Sigmoid colon (tissue), 7 donors: ENCODE results near the gene HMBS. TPM values are rescaled to one million over a fixed set of nuclear protein-coding genes. Genes with fewer than 3 reads are reported as not detected.
"Not testable (repeated sequence)": the region's sequence is repeated elsewhere in the genome, so short reads cannot be mapped to it uniquely, and the experiment has no call there.

ENCODE experiments used
- DNase-seq: peaks from one replicate; pipeline ENCODE4 v3.0.0-alpha.2; 2019
- H3K27ac ChIP-seq, 4 donors: fragments of 200-600 bp; sonication (generic); one replicate each; pipeline ENCODE4 v1.5.1; 2016 to 2019; ENCODE audit warnings: mild to moderate bottlenecking in 1 of 4
- H3K27me3 ChIP-seq, 3 donors: fragments of 200-600 bp; sonication (generic); one replicate each; pipeline ENCODE4 v1.5.1; 2019; ENCODE audit warnings: mild to moderate bottlenecking in 1 of 3
- H3K36me3 ChIP-seq, 4 donors: fragments of 200-600 bp; sonication (generic); one replicate each; pipeline ENCODE4 v1.5.1; 2016 to 2019
- H3K4me1 ChIP-seq, 4 donors: fragments of 200-600 bp; sonication (generic); one replicate each; pipeline ENCODE4 v1.5.1; 2017 to 2019
- H3K4me3 ChIP-seq, 4 donors: fragments of 200-600 bp; sonication (generic); one replicate each; pipeline ENCODE4 v1.5.1; 2017 to 2019; ENCODE audit warnings: mild to moderate bottlenecking in 2 of 4, moderate library complexity in 1 of 4
- H3K9me3 ChIP-seq, 4 donors: fragments of 200-600 bp in 3 of 4; sonication (generic) in 3 of 4; one replicate each; pipeline versions ENCODE4 v1.5.1 to v1.6.1; 2013 to 2019
- CTCF ChIP-seq, 4 experiments: fragments of 450-650 bp in 3 of 4; fragments of 200-600 bp in 1 of 4; IDR thresholded peaks; one replicate each; pipeline ENCODE4 v1.5.1; 2016 to 2019; ENCODE audit warnings: antibody characterized with exemption in 4 of 4, mild to moderate bottlenecking in 3 of 4, moderate library complexity in 2 of 4
- EP300 ChIP-seq, 4 donors: sonication (generic); formaldehyde crosslinking; IDR thresholded peaks; one replicate each; pipeline ENCODE4 v1.6.1; 2017; ENCODE audit warnings: antibody characterized with exemption in 4 of 4
- POLR2A ChIP-seq, 2 donors: fragments of 450-650 bp; IDR thresholded peaks; one replicate each; pipeline ENCODE4 v1.6.1; 2016; ENCODE audit warnings: antibody characterized with exemption in 2 of 2, mild to moderate bottlenecking in 2 of 2, moderate library complexity in 2 of 2
- POLR2AphosphoS5 ChIP-seq, 4 donors: sonication (generic); formaldehyde crosslinking; IDR thresholded peaks; one replicate each; pipeline ENCODE4 v1.6.1; 2017; ENCODE audit warnings: antibody characterized with exemption in 4 of 4
- WGBS, 2 donors: extraction: QIAGEN DNeasy Blood & Tissue Kit; methylation state at CpG; one replicate each; pipeline ENCODE4 v1.1.7; 2013; 5-methylcytosine and 5-hydroxymethylcytosine counted together
- intact Hi-C: fragments of 100-400 bp; cut with DNase I; formaldehyde crosslinking; loops from one replicate; pipeline ENCODE4 v1.15.1; 2023
- polyA plus RNA-seq, 3 donors: library from polyadenylated mRNA; stranded (reverse); fragments of 200-250 nt; gene quantifications; one replicate each; pipeline ENCODE4 v1.2.3, GENCODE V29; 2013
- total RNA-seq, 4 donors: library from RNA; depleted of rRNA; stranded (reverse); fragments of >200 nt; gene quantifications; one replicate each; pipeline ENCODE4 v1.1.0, GENCODE V29; 2016
- donor health status: healthy with polysubstance abuse.
- donor health status: Bipolar disorder and iron deficiency.
- donor health status: healthy.

Gene HMBS
- total and polyA plus RNA-seq, 7 donors: 5.6 to 39.3 (median 15.2) TPM

DNA sequence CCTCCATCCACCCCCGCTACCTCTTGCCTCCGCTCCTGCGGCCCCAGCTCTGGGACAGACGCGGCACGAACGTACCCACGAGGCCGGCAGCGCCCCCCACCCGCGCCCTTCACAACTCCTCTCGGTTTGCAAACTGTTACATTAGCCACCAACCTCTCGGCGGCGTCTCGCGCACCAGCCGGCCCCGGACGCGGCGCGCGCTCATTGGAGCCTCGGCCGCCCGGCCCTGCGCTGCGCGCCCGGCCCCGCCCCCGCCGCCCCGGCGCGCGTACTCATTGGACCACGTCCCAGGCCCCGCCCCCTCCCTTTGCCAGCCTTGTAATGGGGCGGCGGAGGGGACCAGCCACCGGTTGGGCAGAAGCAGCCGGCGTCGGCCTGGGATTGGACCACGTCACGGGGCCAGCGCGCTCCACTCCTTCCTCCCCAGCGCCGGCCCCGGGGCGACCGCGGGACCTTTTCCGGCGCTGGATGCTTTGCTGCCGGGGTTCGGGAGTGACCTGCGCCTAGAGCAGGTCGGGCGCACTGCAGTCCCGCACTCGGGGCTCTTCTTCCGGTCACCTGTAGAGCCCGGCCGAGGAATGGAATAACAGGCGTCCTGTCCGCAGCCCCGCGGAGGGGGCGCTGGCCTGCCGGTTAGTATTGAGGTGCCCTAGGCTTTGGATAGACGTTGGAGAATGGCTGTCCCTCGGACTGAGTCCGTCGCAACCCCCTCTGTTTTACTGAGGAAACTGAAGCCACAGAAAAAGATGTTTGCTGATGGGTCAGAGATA lies 27.5 kb upstream of the HMBS start, which contains the start of gene HYOU1:
Gene HYOU1 (minus strand): TSS at position 206 of the 770 bp plus-strand sequence. CDS start 1,045 bp downstream, outside the sequence.
- Histone ChIP-seq H3K4me3 (peak within 1 kb of the TSS; percentile 68 to 96 (median 80)), H3K9me3 (no peaks in the 10 kb centered on the region), H3K36me3 (peaks cover 7 to 31% (median 23%) of the 10 kb centered on the region in 4 donors), H3K4me1 (peaks cover 0 to 25% (median 23%) of the 10 kb centered on the region in 4 donors), H3K27me3 (no peaks in the 10 kb centered on the region), H3K27ac (peak within 1 kb of the TSS; percentile 82 to 96 (median 92))
- peak; percentile 99 for DNase-seq
- TF ChIP-seq POLR2A (IDR thresholded peaks at IDR 0.05): peak; percentile 47 to 59
- TF ChIP-seq POLR2AphosphoS5 (IDR thresholded peaks at IDR 0.05): peak; percentile 83 to 88 (median 86)
- no peak for TF ChIP-seq EP300 (IDR thresholded peaks at IDR 0.05)
- peak in 1 of 4 experiments; percentile 24 for TF ChIP-seq CTCF (IDR thresholded peaks at IDR 0.05)
- WGBS, 2 donors: 0 to 1% methylated on average over 79 of the region's 79 CpGs
- intact Hi-C loops: no loop called here

DNA sequence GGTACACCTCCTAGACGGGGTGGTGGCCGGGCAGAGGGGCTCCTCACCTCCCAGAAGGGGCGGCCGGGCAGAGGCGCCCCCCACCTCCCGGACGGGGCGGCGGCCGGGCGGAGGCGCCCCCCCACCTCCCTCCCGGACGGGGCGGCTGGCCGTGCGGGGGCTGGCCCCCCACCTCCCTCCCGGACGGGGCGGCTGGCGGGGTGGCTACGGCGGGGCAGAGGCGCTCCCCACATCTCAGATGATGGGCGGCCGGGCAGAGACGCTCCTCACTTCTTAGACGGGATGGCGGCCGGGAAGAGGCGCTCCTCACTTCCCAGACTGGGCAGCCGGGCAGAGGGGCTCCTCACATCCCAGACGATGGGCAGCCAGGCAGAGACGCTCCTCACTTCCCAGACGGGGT lies 25.6 kb upstream of the HMBS start:
- DNase-seq, H3K27ac ChIP-seq, H3K27me3 ChIP-seq, H3K4me3 ChIP-seq, H3K9me3 ChIP-seq, intact Hi-C loops: not testable (repeated sequence)
- WGBS, 2 donors: 91 to 93% methylated on average over 32 of the region's 35 CpGs
- H3K4me1 ChIP-seq: peaks cover 0 to 31% (median 26%) of the 10 kb centered on the region in 4 donors
- peaks cover 0 to 11% (median 9%) of the 10 kb centered on the region in 4 donors for H3K36me3 ChIP-seq

DNA sequence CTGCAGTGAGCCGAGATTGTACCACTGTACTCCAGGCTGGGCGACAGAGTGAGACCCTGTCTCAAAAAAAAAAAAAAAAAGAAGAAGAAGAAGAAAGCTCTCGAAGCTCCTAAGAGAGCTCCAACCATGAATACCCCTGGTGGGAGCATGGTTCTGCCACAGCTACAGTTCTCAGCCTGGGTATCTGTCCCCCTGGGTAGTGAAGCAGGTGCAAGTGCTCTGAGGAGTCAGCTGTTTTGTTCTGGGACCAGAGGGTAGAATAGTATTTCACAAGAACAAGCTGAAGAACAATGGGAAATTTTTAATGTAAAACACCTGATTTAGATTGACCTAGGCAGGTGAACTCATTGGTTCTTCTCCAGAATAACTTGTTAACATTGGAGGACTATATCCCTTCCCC lies 23.4 kb upstream of the HMBS start:
- H3K27me3 ChIP-seq: no peaks in the 10 kb centered on the region
- intact Hi-C loops: no loop called here
- no peak overlapping the region for H3K27ac ChIP-seq
- WGBS, 2 donors: 94 to 97% methylated on average over 3 of the region's 3 CpGs
- no peak for DNase-seq
- H3K4me1 ChIP-seq: peaks cover 0 to 28% (median 19%) of the 10 kb centered on the region in 4 donors
- no peaks in the 10 kb centered on the region for H3K36me3 ChIP-seq
- TF ChIP-seq POLR2AphosphoS5 (IDR thresholded peaks at IDR 0.05): no peak
- TF ChIP-seq CTCF (IDR thresholded peaks at IDR 0.05): no peak
- TF ChIP-seq EP300 (IDR thresholded peaks at IDR 0.05): no peak
- TF ChIP-seq POLR2A (IDR thresholded peaks at IDR 0.05): no peak
- H3K9me3 ChIP-seq: no peaks in the 10 kb centered on the region
- no peak overlapping the region for H3K4me3 ChIP-seq

GRCh38 chr11:119062779-119063178 lies 21.9 kb upstream of the HMBS start:
- no peak for DNase-seq
- no peak overlapping the region for H3K4me3 ChIP-seq
- no peaks in the 10 kb centered on the region for H3K27me3 ChIP-seq
- 51 to 76% methylated on average over 5 of the region's 5 CpGs for WGBS, 2 donors
- H3K9me3 ChIP-seq: no peaks in the 10 kb centered on the region
- intact Hi-C loops: no loop called here
- H3K27ac ChIP-seq: no peak overlapping the region
- no peaks in the 10 kb centered on the region for H3K36me3 ChIP-seq
- H3K4me1 ChIP-seq: peaks cover 0 to 28% (median 23%) of the 10 kb centered on the region in 4 donors
- TF ChIP-seq POLR2A (IDR thresholded peaks at IDR 0.05) (no peak), EP300 (IDR thresholded peaks at IDR 0.05) (no peak), CTCF (IDR thresholded peaks at IDR 0.05) (no peak), POLR2AphosphoS5 (IDR thresholded peaks at IDR 0.05) (no peak)

GRCh38 chr11:119065369-119065768 lies 19.3 kb upstream of the HMBS start:
- Histone ChIP-seq H3K27ac (no peak overlapping the region), H3K36me3 (peaks cover 2 to 6% (median 4%) of the 10 kb centered on the region in 4 donors), H3K27me3 (no peaks in the 10 kb centered on the region), H3K4me3 (no peak overlapping the region), H3K9me3 (no peaks in the 10 kb centered on the region), H3K4me1 (peaks cover 0 to 38% (median 30%) of the 10 kb centered on the region in 4 donors)
- intact Hi-C loops: no loop called here
- WGBS, 2 donors: 65 to 72% methylated on average over 4 of the region's 4 CpGs
- no peak for DNase-seq
- no peak for TF ChIP-seq POLR2AphosphoS5 (IDR thresholded peaks at IDR 0.05)
- TF ChIP-seq POLR2A (IDR thresholded peaks at IDR 0.05): no peak
- no peak for TF ChIP-seq CTCF (IDR thresholded peaks at IDR 0.05)
- no peak for TF ChIP-seq EP300 (IDR thresholded peaks at IDR 0.05)
